ENCODE data around the gene NKPD1. TPM values are rescaled to one million over a fixed set of nuclear protein-coding genes. Genes with fewer than 3 reads are reported as not detected.

NKPD1 gene
- total RNA-seq, 1 donor from 2014 or later = 1.1 TPM

DNA sequence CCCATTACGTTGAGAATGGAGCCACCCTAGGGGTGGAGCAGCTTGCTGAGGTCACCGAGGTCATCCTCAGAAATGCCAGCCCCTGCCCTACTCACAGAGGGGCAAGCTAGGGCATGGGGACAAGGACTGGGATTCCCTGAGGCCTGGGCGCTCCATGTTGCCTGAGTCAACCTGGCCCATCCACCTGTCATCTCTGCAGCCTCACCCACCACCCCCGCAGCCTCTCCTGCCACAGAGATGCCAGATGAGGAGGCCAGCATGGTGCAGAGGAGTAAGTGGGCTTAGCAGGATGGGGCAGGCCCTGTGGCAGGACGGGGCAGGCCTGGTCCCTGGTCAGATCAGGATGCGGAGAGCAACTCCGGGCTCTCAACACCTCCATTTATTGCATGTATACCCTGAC is 9.5 kb downstream of the NKPD1 start:
- no peak overlapping the region for H3K4me3 Mint-ChIP-seq
- H3K9me3 Mint-ChIP-seq = no peaks in the 10 kb centered on the region
- H3K36me3 Mint-ChIP-seq = peaks cover 4% of the 10 kb centered on the region
- peaks cover 38% of the 10 kb centered on the region for H3K27me3 Mint-ChIP-seq (ENCODE audit: low read depth)
- DNase-seq (ENCODE audit: low spot score in 2 of 2, unreplicated experiment in 2 of 2) = no peak
- no peak overlapping the region for H3K27ac Mint-ChIP-seq
- TF ChIP-seq, protein P1, sequence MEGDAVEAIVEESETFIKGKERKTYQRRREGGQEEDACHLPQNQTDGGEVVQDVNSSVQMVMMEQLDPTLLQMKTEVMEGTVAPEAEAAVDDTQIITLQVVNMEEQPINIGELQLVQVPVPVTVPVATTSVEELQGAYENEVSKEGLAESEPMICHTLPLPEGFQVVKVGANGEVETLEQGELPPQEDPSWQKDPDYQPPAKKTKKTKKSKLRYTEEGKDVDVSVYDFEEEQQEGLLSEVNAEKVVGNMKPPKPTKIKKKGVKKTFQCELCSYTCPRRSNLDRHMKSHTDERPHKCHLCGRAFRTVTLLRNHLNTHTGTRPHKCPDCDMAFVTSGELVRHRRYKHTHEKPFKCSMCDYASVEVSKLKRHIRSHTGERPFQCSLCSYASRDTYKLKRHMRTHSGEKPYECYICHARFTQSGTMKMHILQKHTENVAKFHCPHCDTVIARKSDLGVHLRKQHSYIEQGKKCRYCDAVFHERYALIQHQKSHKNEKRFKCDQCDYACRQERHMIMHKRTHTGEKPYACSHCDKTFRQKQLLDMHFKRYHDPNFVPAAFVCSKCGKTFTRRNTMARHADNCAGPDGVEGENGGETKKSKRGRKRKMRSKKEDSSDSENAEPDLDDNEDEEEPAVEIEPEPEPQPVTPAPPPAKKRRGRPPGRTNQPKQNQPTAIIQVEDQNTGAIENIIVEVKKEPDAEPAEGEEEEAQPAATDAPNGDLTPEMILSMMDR (IDR thresholded peaks at IDR 0.05; ENCODE audit: unreplicated experiment) = no peak
- H3K4me1 Mint-ChIP-seq = peaks cover 11% of the 10 kb centered on the region

DNA sequence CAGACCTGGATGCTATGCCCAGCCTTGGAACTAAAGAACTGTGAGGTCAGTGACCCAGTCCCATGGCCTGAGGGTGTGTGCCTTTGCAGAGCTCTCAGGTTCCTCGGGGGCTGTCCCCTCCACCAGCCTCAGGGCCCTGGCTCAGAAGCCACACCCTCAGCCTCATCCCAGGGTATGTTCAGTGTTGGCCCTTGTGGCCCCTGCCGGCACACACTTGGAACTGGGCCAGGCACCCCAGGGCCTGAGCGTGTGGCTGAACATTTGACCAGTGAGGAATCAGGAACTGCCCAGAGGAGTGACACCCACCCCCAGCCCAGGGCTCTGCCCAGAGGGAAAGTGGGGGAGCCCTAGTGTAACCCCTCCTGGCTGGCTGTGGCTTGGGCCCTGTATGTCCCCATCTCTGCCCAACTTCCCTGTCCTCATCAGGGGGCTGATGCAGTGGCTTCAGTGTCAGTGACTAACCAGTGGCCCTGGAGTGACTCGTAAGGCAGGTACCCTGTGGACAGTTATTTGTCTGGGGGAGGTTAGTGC is 10.0 kb downstream of the NKPD1 start:
- H3K4me1 Mint-ChIP-seq = peaks cover 11% of the 10 kb centered on the region
- no peak overlapping the region for H3K27ac Mint-ChIP-seq
- H3K36me3 Mint-ChIP-seq = peaks cover 4% of the 10 kb centered on the region
- TF ChIP-seq, protein P1 (IDR thresholded peaks at IDR 0.05; ENCODE audit: unreplicated experiment) = no peak
- DNase-seq (ENCODE audit: low spot score in 2 of 2, unreplicated experiment in 2 of 2) = no peak
- H3K27me3 Mint-ChIP-seq (ENCODE audit: low read depth) = peaks cover 36% of the 10 kb centered on the region
- H3K9me3 Mint-ChIP-seq = no peaks in the 10 kb centered on the region
- no peak overlapping the region for H3K4me3 Mint-ChIP-seq

DNA sequence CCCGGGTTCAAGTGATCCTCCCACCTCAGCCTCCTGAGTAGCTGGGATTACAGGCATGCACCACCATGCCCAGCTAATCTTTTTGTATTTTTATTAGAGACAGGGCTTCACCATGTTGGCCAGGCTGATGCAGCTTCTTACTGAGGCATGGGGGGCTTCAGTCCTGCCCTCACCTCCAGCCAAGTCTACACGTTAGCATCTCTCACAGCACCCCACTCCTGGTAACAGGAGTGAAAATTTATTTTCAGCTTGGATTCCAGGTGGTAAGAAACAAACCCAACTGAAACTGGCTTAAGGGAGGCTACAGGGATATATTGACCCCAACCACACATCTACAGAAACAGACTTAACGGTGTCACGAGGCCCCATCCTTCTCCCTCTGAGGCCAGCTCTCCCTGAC is 10.6 kb downstream of the NKPD1 start:
- Mint-ChIP-seq H3K9me3 (no peaks in the 10 kb centered on the region), H3K4me3 (no peak overlapping the region), H3K4me1 (peaks cover 11% of the 10 kb centered on the region), H3K27me3 (ENCODE audit: low read depth) (peaks cover 33% of the 10 kb centered on the region), H3K36me3 (peaks cover 4% of the 10 kb centered on the region), H3K27ac (no peak overlapping the region)
- DNase-seq (ENCODE audit: low spot score in 2 of 2, unreplicated experiment in 2 of 2) = no peak
- TF ChIP-seq, protein P1 (IDR thresholded peaks at IDR 0.05; ENCODE audit: unreplicated experiment) = no peak

DNA sequence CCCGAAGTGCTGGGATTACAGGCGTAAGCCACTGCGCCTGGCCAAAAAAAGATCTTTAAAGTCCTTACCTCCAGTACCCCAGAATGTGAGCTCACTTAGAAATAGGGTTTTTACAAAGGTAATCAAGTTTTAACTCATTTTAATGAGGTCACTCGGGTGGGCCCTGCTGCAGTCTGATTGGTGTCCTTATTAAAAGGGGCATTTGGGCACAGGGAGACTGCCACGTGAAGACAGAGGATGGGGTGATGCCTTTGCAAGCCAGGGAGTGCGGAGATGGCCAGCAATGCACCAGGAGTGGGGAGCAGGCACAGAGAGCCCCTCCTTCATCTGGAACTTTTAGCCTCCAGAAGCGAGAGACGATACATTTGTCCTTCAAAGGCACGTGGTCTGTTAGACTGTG is 11.7 kb downstream of the NKPD1 start:
- no peak for DNase-seq (ENCODE audit: low spot score in 2 of 2, unreplicated experiment in 2 of 2)
- no peak overlapping the region for H3K4me3 Mint-ChIP-seq
- TF ChIP-seq, protein P1 (IDR thresholded peaks at IDR 0.05; ENCODE audit: unreplicated experiment) = no peak
- H3K4me1 Mint-ChIP-seq = peaks cover 8% of the 10 kb centered on the region
- no peaks in the 10 kb centered on the region for H3K9me3 Mint-ChIP-seq
- no peak overlapping the region for H3K27ac Mint-ChIP-seq
- peaks cover 4% of the 10 kb centered on the region for H3K36me3 Mint-ChIP-seq
- peaks cover 25% of the 10 kb centered on the region for H3K27me3 Mint-ChIP-seq (ENCODE audit: low read depth)

DNA sequence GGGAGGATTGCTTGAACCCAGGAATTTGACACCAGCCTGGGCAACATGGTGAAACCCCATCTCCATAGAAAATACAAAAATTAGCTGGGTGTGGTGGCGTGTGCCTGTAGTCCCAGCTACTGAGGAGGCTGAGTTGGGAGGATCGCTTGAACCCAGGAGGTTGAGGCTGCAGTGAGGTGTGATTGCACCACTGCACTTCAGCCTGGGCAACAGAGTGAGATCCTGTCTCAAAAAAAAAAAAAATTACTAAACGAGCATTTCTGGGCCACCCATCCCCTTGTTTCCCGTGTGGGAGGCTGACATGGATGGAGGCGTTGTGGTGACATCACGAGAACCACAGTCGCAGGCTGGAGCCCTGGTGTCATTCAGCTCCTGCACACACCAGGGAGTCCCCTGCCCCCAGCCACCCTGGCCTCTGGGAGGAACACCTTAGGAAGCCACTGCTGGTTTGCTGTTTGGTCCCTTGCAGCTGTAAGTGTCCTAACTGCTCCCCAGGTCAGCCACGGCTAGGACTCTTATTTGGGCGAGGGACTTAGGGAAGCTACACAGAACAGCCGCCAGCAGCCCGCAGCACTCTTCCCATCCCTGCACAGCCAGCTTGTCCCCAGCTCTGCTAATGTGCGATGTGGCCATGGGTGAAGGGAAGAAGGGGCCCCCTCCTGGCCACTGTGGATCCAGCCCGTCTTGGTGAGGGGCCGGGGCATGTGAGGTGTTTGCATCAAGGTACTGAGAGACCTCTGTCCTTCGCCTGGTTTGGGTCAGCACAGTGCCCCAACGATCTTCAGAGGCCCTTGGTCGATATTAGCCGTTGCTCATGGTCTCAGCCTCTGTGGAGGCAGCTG is 12.7 kb downstream of the NKPD1 start:
- H3K4me1 Mint-ChIP-seq = peaks cover 4% of the 10 kb centered on the region
- peaks cover 5% of the 10 kb centered on the region for H3K36me3 Mint-ChIP-seq
- H3K27ac Mint-ChIP-seq = no peak overlapping the region
- no peaks in the 10 kb centered on the region for H3K9me3 Mint-ChIP-seq
- DNase-seq (ENCODE audit: low spot score in 2 of 2, unreplicated experiment in 2 of 2) = no peak
- H3K27me3 Mint-ChIP-seq (ENCODE audit: low read depth) = peaks cover 19% of the 10 kb centered on the region
- TF ChIP-seq, protein P1 (IDR thresholded peaks at IDR 0.05; ENCODE audit: unreplicated experiment) = no peak
- H3K4me3 Mint-ChIP-seq = no peak overlapping the region

Data from mesothelial cell of epicardium (in vitro differentiated cells).